LNCAP (cell line): ENCODE results near the gene MMP7.

ENCODE experiments used
- TF ChIP-seq, protein P1 (sequence below): fragments of 450-650 bp; IDR thresholded peaks from 2 replicates; pipeline ENCODE4 v1.5.1; 2017; ENCODE audit warnings: mild to moderate bottlenecking

Gene MMP7

GRCh38 chr11:102539567-102539966 is 9.0 kb upstream of the MMP7 start:
- TF ChIP-seq, protein P1, sequence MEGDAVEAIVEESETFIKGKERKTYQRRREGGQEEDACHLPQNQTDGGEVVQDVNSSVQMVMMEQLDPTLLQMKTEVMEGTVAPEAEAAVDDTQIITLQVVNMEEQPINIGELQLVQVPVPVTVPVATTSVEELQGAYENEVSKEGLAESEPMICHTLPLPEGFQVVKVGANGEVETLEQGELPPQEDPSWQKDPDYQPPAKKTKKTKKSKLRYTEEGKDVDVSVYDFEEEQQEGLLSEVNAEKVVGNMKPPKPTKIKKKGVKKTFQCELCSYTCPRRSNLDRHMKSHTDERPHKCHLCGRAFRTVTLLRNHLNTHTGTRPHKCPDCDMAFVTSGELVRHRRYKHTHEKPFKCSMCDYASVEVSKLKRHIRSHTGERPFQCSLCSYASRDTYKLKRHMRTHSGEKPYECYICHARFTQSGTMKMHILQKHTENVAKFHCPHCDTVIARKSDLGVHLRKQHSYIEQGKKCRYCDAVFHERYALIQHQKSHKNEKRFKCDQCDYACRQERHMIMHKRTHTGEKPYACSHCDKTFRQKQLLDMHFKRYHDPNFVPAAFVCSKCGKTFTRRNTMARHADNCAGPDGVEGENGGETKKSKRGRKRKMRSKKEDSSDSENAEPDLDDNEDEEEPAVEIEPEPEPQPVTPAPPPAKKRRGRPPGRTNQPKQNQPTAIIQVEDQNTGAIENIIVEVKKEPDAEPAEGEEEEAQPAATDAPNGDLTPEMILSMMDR = no peak

- TF ChIP-seq, protein P1 = no peak
These were observed 8.4 kb upstream of the MMP7 start for GRCh38 chr11:102538932-102539331.

DNA sequence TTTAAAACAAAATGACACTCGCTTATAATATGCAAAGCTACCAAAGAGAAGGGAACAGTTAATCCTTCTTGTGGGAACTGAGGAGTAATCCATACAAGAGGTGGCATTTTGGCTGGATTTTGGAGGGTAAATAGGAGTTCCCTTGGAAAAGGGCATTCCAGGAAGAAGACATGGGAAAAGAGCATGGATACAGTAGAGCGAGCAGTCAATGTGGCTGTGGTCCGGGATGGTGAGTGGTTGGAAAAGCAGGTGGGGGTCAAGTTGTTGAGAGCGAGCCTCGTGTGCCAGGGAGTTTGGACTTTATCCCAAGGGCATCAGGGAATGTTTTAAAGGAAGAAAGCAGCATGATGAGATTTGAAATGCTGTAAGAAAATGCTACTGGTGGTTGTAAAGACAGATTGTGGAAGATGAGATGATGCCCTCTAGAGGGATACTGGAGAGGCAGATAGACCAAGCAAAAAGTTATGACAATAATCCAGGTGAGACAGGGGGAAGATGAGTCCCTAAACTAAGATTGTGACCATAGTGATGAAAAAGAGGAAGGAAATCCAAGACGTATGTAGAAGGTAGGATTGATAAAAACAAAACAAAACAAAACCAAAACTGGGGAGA is 3.8 kb upstream of the MMP7 start:
- TF ChIP-seq, protein P1 = peak; percentile 30; the same call in 1 of the 2 replicates

GRCh38 chr11:102528618-102529017 is 1.9 kb downstream of the MMP7 start:
- TF ChIP-seq, protein P1 = no peak

GRCh38 chr11:102527684-102528083 is 2.9 kb downstream of the MMP7 start:
- TF ChIP-seq, protein P1 = no peak

DNA sequence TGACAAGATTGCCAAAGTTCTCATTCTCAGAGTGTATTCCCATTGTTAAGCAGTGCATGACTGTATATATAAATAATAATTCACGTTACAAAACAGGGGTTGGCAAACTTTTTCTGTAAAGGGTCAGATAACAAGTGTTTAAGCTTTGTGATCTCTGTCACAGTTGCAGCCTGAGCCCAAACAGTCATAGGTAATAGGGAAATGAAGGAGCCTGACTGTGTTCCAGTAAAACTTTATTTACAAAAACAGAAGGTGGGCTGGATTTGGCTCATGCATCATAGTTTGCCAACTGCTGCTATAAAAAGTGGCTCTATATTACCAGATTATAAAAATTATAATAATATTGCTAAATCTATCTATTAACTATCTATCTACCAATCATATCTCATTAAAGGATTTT is 3.5 kb downstream of the MMP7 start:
- TF ChIP-seq, protein P1 = no peak

DNA sequence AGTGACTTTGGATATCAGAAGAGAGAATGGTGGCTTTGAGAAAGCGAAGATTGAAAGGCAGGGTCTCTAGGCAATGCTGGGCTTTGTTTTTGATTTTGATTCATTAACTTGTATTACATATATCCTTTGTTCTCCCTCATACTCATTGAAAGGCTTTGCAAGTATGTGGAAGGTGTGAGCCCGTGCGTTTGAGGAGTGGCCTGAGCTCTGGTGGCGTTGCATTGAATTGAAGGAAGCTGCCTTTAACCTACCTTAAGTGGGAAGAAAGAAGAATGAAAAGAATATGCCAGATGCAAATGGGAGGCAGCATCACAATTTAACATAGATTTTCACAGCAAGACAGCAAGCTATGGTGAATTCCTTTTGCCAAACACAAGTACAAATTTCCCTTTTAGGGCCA is 6.7 kb downstream of the MMP7 start:
- TF ChIP-seq, protein P1 = no peak

- TF ChIP-seq, protein P1 = no peak
These were observed 7.4 kb downstream of the MMP7 start for GRCh38 chr11:102523189-102523570.
